CD4-positive, alpha-beta T cell treated with Interleukin-1 beta for 1 hour (primary cell): ENCODE data around the gene RPP40.

Source experiments
- DNase-seq, 2 donors: peaks; one replicate each; pipeline ENCODE4 v3.0.0-alpha.2; 2020 to 2022

The RPP40 gene

GRCh38 chr6:4967301-4968030, 36.4 kb downstream of the RPP40 start:
- no peak for DNase-seq

DNA sequence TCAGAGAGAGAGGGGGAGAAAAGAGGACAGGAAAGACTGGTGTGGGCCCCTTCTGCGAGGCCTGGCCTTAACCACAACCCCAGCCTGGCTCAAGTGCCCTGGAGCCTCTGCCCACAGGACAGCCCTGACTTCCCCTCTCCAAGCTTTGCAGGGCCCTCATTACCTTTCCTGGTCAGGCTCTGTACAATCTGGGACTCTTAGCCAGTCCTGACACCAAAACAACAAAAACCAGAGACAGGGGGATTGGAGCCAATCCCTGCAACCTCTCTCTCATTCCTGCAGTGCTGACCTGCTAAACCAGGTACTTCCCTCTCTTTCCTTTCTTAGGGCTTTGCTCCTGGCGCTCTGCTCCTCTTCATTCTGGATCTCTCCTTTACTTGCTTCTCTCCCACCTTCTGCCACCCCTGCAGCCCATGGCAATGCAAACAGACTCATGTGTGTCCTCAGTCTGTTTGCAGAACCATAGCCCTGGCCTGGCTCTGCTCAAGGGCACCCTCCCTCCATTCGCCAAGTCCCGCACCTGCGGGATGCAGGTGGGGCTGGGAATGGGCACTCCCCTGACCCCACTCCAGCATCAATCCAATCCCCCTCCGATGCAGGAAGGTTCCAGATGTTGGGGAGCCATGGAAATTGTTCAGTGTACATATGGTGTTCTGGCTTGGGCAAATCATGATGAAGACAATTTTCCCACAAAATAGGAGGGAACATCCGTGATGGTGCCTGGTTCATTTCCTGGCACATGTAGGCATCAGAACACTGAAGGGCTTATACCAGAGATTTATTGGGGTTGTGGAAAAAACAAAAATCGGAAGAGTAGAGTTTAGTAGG, 38.1 kb downstream of the RPP40 start:
- no peak for DNase-seq

DNA sequence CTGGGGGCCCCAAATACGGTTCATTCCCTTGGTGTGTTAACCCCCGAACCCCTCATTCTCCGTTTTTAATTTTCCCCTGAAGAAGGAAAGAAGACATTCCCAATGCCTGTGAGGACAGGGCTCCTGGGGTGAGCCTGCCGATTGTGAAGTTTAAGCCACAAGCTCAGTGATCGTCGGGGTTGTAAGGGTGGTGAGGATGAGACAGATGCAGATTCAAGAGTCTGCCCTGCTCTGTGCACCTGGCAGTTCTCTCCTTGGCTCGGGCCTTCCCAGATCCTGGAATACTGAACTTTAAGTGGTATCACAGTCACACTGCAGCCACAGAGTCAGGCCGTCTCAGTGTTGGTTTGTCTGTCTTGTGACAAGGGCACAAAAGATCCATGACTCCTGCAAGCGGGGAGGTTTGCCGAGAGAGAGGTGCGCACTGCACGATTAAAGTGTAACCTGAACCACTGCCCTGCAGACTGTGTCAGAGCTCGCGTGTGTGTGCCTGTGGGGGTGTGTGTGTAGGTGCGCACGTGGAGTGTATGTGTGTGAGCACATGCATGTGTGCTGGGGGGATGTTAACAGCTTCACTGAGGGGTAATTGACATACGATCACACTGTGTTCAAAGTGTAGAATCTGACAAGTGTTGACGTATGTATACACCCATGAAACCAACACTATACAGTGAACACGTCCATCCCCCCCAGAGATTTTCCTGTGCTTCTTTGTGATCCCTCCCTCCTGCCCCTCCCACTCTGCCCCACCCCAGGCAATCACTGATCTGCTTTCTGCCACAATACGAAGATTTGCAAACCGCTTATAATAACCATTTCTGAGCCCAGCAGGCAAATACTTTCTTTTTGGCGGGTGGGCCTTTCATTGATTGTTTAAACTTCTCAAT, 38.9 kb downstream of the RPP40 start:
- no peak for DNase-seq

DNA sequence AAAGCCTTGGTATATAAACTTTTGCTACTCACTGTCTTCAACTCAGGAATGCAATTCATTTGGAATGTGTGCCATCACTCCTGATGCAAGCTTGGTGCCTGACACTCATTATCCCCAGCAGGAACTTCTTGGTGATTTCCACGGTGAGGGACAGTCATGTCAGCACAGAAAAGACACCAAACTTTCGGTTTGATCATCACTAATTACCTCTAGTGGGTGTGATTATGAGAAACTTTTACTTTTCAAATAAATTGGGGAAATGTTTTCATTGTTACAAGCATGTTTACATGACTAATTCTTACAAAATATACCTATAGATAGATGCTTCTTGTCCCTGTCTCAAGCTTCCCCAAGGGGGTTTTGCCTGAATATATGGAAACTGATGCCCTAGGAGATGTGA, 40.9 kb downstream of the RPP40 start:
- no peak for DNase-seq

DNA sequence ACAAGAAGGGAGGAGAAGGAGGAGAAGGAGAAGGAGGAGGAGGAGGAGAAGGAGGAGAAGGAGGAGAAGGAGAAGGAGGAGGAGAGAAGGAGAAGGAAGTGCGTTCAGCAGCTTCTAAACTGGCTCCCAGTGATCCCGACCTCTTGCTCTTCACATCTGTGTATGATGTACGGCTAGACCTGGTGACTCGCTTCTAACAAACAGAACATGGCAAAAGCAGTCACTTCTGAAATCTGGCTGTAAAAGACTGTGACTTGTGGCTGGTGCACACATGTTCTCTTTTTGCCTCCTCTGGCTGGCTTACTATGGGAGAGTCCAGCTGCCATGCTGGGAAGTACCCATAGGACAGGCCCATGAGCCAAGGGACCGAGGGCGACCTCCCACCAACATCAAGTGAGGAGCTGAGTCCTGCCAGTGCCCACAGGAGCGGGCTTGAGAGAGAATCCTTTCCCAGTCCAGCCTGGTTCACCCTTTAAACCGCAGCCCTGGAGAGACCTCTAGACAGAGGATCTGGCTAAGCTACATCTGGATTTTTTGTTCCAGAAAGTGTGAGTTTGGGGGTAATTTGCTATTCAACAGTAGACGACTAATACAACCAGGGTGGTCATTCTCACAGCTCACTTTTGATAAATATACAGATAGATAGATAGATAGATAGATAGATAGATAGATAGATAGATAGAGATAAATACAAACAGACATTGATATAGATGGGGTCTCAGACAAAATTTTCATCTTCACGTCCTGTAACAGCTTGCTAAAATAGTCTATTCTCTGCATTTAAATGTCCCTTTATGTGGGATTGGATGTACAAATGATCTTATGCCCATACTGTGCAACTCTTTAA, 42.3 kb downstream of the RPP40 start:
- no peak for DNase-seq

- no peak for DNase-seq
Measured at GRCh38 chr6:4958624-4959023, 45.2 kb downstream of the RPP40 start.

- DNase-seq: no peak
Measured at GRCh38 chr6:4957521-4958231, 46.2 kb downstream of the RPP40 start.

DNA sequence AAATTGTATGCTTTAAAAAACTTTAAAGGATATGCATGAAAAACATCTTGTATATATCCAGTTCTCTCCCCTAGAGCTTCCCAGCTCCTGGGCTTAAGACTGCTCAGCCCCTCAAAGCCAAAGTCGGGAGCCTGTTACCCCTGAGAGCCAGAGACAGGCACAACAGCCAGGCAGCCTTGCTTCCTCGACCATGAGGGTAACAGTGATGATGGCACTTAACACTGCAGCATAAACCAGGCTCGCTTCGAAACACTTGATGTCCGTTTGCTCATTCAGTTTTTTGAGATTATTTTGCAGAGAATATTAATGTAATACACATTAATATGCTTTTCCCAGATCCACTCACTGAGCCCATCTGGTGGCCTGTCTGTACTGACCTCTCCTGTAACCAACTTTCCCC, 47.2 kb downstream of the RPP40 start:
- DNase-seq: no peak

DNA sequence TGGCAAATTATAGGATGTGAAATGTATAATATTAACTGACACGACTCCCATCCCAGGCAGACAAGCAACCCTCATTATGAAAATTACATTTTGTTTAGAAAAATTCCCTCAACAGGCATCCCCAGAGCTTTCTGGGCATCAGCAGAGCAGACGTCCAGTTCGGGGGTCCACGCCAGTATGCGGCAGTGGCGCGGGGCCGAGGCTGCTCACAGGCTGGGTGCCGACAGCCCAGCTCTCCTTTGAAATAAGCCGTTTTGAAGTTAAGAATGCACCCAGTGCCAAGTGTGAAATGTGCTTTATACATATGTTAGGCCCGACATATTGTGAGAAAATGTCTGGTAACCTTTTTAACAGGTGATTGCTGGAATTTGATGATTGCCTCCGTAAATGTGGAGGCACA, 50.4 kb downstream of the RPP40 start:
- no peak for DNase-seq

DNA sequence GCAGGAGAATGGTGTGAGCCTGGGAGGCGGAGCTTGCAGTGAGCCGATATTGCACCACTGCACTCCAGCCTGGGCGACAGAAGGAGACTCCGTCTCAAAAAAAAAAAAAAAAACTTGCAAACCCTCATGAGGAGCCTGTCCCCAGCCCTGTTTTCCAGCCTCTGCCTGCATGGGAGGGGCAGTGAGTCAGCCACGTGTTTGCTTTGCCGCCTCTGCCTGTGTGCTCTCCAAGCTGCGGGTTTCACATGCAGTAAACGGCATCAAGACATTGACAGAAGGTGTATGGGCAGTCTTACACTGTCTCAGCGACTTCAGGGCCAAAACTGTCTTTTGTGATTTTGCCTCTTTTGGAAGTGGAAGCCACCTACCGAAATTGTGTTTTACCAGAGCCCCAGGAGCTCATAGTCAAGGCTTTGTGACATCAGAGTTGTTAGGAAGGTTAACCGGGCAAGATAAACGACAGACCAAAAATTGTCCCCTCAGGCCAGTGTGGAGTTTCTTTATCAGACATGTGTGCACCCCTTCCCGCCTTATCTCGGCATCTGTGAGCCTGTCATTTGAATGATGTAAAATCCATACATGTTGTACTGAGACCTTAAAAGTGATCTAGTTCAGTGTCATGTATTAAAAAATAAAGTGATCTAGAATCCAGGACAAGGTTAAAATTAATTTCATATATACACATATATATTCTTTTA, 52.9 kb downstream of the RPP40 start:
- no peak for DNase-seq

DNA sequence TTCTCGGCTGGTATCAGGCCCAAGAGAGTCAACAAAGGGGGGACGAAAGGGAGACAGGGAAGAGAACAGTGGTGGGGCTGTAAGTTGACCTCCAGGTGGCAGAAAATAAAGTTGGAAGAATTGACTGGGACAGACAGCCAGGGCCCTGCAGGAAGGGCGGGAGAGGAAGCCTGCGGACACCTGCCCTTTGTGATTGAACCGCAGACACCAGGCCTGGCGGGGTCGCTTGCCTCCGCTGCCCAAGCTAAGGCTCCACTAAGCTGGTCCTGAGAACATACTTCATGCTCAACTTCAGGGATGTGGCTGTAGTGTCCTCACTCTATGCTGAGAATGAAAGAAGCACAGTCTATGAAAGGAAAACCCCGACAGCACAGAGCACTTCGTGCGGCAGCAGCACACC, 53.8 kb downstream of the RPP40 start:
- DNase-seq: no peak

- no peak for DNase-seq
Measured at GRCh38 chr6:4948781-4949450, 54.9 kb downstream of the RPP40 start.

DNA sequence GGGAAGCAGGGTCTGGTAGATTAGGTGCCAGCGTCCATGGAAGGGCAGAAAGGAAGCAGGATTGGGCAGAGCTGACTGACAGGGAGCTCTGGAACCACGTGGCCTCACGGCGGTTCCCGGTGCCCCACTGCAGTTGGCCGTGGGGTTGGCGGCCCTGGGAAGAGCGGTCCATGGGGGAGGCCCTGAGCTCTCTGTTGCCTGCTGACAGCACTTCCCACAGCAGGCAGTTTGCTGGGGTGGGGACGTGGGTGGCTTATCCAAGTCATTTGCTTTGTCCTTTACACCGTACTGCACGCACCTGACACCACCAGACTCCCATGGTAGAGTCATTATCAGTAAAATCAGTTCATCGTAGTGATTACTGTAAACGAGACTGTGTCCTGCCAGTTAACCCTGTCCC, 56.1 kb downstream of the RPP40 start:
- no peak for DNase-seq

DNA sequence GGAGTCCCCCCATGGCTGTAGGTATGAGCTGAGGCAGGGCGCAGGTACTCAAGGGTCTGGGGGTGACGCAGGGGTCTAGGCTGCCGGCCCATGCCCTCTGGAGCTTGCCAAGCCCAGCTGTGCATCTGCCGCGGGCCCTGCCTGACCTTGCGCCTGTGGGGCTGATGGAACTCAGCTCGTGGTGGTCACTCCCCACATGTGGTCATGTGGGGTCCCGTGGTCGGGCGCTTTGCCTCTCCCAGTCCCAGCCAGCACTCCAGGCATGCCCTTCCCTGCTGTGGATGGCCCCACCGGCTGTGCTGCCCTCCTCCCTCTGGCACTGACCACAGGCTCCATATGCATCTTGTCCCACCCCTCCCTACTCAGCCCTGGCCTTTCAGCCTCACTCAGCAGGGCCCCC, 57.3 kb downstream of the RPP40 start:
- DNase-seq: no peak
